NT2/D1 (cell line): ENCODE results near the gene BMP6.

Experiments used
- SUZ12 ChIP-seq: IDR thresholded peaks from 2 replicates; pipeline ENCODE4 v1.6.1; 2011; ENCODE audit not compliant: insufficient read length, insufficient read depth; ENCODE audit errors: extremely low read depth
- YY1 ChIP-seq: IDR thresholded peaks from 2 replicates; pipeline ENCODE4 v1.6.1; 2011; ENCODE audit not compliant: insufficient read length, insufficient read depth
- ZNF274 ChIP-seq: IDR thresholded peaks from 2 replicates; pipeline ENCODE4 v1.6.1; 2011; ENCODE audit warnings: mild to moderate bottlenecking, low read depth, low read length

GRCh38 chr6:7886132-7886531, 160.2 kb downstream of the BMP6 start:
- TF ChIP-seq ZNF274 (no peak), YY1 (no peak), SUZ12 (no peak)
